ENCODE data around the gene IL17RD.
"Not testable (repeated sequence)": the region's sequence is repeated elsewhere in the genome, so short reads cannot be mapped to it uniquely, and the experiment has no call there.

Gene IL17RD

DNA sequence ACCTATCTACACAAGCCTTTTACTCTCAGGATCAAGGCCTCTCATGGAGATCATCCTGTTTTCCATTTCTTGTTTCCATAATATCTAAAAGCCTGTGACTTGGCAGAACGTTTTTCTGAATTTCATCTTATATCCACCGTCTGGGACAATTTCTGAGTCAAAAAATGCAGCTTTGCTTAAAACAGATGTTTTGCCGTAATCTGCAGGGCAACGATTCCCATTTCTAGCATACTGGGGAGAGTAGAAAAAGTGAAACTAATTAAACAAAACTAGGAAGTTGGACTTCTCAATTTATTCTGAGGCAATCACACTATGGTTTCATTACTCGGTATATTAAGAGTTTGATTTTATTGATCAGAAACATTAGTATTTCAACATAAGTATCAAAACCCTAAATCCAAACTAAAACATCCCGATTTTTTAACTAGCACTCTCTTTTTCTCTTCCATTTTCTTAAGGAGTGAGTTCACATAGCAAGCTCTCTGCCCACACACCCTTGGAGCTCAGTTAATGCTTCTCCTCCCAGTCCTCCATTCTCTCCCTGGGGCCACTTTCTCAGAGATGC, 71.1 kb downstream of the IL17RD start:
- Mint-ChIP-seq H3K27ac (no peak overlapping the region), H3K4me3 (no peak overlapping the region), H3K27me3 (no peaks in the 10 kb centered on the region), H3K9me3 (no peaks in the 10 kb centered on the region), H3K4me1 (no peaks in the 10 kb centered on the region)
- no peak for DNase-seq
- no peak for ATAC-seq

DNA sequence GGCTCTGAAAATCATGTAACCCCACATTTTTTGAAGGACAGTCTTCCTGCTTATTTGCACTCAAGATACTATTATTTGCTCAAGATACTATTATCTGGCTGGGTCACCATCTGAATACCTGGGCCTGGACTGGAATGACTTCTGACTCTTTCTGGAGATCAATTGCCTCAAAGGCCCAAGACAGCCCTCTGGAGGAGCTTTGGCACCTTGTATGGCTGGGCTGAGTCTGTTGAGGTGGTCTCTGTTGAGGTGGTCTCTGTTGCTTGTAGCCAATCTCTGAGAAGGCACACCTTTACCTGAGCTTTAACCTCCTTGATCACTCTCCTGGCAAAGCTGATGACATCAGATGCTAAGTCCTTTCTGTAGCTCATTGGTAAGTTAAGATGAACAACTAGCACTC, 71.7 kb downstream of the IL17RD start:
- Mint-ChIP-seq H3K9me3 (no peaks in the 10 kb centered on the region), H3K27ac (no peak overlapping the region), H3K4me1 (no peaks in the 10 kb centered on the region), H3K4me3 (no peak overlapping the region), H3K27me3 (no peaks in the 10 kb centered on the region)
- ATAC-seq: no peak
- no peak for DNase-seq

DNA sequence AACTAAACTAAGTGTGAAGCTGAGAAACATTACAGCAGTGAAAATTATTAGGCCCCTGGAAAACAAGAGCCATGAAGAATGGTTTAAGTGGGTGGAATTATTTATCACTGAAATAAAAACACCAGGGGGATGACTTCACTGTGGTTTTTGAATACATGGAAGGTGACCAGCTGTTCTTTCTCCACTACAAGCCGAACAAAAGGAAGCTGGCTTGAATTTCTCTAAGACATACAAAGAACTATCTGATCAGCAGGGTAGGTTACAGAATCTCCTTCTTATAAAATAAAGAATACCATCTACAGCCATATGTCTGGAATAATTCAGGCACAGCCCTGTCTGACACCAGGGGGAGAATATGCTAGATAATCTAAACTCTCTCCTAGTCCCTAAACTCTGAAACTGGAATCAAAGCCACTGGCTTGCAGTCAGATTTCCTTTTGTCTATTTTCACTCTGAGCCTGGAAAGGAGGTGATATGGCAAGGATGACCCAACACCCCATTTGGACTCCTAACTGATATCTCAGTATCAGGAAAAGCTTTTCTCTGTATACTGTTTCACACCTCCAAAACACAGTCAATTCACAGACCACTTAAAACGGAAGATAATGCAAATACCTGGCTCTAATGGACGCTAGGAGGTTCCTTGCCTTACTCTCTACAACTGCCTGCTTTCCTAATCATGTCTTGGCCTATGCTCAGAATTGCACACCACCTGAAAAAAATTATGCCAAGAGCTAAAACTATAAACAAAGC, 73.5 kb downstream of the IL17RD start:
- no peak overlapping the region for H3K4me3 Mint-ChIP-seq
- H3K27ac Mint-ChIP-seq: no peak overlapping the region
- H3K9me3 Mint-ChIP-seq: no peaks in the 10 kb centered on the region
- ATAC-seq (no peak), DNase-seq (no peak)
- no peaks in the 10 kb centered on the region for H3K27me3 Mint-ChIP-seq
- H3K4me1 Mint-ChIP-seq: no peaks in the 10 kb centered on the region

DNA sequence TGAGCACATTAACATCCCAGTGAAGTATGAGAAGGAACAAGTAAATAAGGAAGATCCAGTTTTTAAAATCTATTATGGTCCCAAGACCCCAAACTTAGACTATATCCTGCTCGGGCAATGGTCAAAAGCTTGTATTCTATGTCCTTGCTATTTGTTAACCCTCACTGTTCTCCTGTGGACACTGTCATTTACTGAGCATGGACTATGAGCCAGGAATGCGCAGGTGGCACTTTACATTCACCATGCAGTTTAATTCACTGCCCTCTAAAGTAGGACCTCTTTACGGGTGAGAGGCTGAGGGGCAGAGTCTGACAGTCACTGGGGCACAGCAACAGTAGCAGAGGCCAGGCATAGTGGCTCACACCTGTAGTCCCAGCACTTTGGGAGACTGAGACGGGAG, 76.1 kb downstream of the IL17RD start:
- no peaks in the 10 kb centered on the region for H3K9me3 Mint-ChIP-seq
- DNase-seq (no peak), ATAC-seq (no peak)
- H3K27me3 Mint-ChIP-seq: no peaks in the 10 kb centered on the region
- H3K4me3 Mint-ChIP-seq: no peak overlapping the region
- H3K27ac Mint-ChIP-seq: peak overlapping the region in 1 of 2 donors; percentile 79
- H3K4me1 Mint-ChIP-seq: no peaks in the 10 kb centered on the region

DNA sequence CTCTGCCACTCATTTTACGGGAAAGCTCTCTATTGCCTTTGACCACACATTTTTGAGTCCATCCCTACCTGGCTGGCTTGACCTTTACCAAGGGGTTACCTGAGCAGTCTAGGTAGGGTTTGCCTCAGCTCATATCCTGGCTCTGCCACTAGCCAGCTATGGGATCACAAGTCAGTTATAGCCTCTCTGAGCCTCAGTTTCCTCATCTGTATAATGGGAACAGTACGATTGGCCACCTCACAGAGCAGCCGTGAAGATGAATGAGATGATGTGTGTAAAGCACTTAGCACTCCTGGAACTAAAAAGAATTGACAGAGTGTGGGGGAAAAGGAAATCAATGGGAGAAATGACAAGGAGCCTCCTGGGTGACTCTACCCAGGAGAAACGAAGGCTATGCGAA, 76.7 kb downstream of the IL17RD start:
- no peaks in the 10 kb centered on the region for H3K4me1 Mint-ChIP-seq
- no peak overlapping the region for H3K4me3 Mint-ChIP-seq
- H3K9me3 Mint-ChIP-seq: no peaks in the 10 kb centered on the region
- DNase-seq (no peak), ATAC-seq (no peak)
- no peaks in the 10 kb centered on the region for H3K27me3 Mint-ChIP-seq
- H3K27ac Mint-ChIP-seq: peak overlapping the region in 1 of 2 donors; percentile 8

DNA sequence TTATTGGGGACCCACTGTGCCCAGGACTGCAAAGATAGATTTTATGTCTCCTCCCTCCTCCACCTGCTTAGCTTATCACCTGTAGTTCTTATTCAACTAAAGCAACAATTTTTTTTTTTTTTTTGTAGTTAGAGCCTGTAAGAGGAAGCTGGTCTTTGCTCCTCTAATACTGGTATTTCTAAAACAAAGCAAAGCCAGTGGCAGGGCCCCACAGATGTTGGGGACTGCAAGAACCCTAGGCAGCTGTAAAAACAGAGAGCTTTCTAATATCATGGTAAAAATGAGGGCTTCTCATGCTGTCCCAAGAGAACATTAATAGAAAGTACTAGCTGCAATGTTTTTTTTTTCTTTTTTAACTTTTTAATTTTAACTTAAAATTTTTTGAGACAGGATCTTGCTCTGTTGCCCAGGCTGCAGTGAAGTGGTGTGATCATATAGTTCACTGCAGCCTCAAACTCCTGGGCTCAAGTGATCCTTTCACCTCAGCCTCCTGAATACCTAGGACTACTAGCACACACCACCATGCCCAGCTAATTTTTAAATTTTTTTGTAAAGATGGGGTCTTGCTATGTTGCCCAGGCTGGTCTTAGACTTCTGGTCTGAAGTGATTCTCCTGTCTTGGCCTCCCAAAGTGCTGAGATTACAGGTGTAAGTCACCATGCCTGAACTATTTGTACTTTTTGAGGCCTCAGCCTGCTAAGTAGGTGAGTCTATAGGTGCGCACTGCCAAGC, 77.6 kb downstream of the IL17RD start:
- ATAC-seq (no peak), DNase-seq (no peak)
- Mint-ChIP-seq H3K9me3 (no peaks in the 10 kb centered on the region), H3K27me3 (no peaks in the 10 kb centered on the region), H3K4me1 (no peaks in the 10 kb centered on the region), H3K27ac (no peak overlapping the region), H3K4me3 (no peak overlapping the region)

DNA sequence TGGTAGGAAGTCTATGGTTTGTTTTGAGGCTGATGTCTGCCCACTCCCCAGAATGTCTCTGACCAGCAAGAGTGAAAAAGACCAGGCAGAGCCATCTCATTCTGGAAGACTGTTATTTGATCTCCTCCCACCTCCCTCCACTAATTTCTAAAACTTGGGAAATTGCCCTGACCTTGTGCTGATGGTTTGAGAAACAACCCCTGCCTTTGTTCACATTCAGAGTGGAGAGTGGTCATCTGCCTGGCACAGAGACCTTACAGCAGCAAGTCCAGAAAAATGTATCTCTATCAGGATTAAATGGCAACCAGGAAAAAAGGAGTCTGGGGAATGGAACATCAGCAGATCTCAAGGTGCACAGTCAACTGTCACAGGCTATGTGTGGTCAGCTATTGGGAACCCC, 79.0 kb downstream of the IL17RD start:
- H3K4me3 Mint-ChIP-seq: no peak overlapping the region
- no peaks in the 10 kb centered on the region for H3K9me3 Mint-ChIP-seq
- no peak for ATAC-seq
- peaks cover 9% of the 10 kb centered on the region for H3K27me3 Mint-ChIP-seq
- H3K4me1 Mint-ChIP-seq: no peaks in the 10 kb centered on the region
- DNase-seq: no peak
- H3K27ac Mint-ChIP-seq: no peak overlapping the region

DNA sequence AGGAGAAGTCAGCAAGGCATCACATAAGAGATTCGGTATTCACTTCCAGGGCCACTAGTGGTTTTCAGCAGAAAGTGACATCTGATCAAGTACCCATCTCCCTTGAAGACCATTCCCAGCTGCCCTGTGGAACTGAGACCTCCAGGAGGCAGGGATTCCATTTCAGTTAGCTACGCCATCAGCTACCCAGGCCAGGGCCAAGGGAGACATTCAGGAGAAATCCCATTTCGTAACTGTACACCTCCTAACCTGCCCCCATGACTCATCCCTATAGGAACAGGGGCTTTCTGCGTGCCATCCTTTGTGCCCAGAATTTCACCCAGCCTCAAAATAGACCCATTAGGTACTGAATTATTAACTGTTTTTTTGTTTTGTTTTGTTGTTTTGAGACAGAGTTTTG, 79.9 kb downstream of the IL17RD start:
- peaks cover 19% of the 10 kb centered on the region for H3K27me3 Mint-ChIP-seq
- no peaks in the 10 kb centered on the region for H3K9me3 Mint-ChIP-seq
- no peaks in the 10 kb centered on the region for H3K4me1 Mint-ChIP-seq
- ATAC-seq (no peak), DNase-seq (no peak)
- H3K4me3 Mint-ChIP-seq: no peak overlapping the region
- H3K27ac Mint-ChIP-seq: no peak overlapping the region

DNA sequence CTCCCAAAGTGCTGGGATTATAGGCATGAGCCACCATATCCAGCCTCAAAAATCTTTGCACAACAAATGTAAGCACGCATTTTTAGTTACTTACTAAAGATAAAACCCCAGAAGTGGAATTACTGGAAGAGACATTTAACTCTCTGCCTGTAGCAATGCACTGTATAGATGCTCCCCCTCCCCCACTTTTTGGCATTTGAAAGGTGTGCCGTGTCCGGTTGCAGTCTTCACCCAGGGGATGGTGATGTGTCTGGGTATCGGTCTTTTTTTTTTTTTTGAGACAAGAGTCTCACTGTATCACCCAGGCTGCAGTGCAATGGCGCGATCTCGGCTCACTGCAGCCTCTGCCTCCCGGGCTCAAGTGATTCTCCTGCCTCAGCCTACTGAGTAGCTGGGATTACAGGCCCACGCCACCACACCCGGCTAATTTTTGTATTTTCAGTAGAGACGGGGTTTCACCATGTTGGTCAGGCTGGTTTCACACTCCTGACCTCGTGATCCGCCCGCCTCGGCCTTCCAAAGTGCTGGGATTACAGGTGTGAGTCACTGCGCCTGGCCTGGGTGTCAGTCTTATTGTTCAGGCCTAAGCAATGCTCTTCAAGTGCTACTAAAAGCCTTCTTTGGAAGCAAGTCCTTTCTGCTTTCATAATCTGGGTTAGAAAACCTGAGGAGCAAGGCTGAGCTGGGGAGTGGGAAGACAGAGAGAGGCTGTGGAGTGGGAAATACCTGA, 81.7 kb downstream of the IL17RD start:
- peaks cover 28% of the 10 kb centered on the region for H3K27me3 Mint-ChIP-seq
- not testable (repeated sequence) for H3K9me3 Mint-ChIP-seq, DNase-seq

DNA sequence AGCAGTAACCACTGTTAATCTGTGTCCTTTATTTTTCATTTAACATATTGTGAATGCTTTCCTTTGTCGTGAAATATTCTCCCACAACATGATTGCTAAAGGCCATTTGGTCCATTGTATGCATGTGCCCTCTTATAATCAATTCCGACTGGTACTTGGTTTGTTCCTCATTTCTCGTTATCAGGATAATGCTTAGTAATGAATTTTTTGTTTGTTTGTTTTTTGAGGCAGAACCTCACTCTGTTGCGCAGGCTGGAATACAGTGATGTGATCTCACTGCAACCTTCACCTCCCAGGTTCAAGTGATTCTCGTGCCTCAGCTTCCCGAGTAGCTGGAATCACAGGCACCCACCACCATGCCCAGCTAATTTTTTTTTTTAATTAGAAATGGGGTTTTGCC, 82.7 kb downstream of the IL17RD start:
- no peak overlapping the region for H3K4me3 Mint-ChIP-seq

More for the DNA sequence above, 81.7 kb downstream of the IL17RD start:
- H3K27ac Mint-ChIP-seq, ATAC-seq, H3K4me3 Mint-ChIP-seq, H3K4me1 Mint-ChIP-seq: not testable (repeated sequence)

DNA sequence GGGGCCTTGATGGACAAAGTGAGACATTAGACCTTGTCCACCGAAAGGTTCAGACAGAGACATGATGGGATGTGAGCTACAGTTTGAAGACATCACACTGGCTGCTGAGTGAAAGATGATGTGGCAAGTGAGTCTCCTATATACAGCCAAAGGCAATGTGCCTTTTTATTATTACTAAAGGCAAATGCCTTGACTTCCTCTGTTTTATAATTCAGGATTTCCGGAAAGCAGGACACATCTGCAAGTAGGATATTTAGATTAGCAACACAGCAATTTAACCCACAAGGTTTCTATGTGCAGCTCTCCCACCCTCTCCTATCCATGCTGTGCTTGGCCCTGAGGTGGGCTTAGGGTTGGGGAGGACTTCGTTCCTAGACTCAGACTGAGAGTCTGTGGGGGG, 84.0 kb downstream of the IL17RD start:
- Mint-ChIP-seq H3K4me3 (no peak overlapping the region), H3K27ac (no peak overlapping the region), H3K4me1 (peaks cover 9% of the 10 kb centered on the region), H3K9me3 (no peaks in the 10 kb centered on the region), H3K27me3 (peaks cover 51% of the 10 kb centered on the region)
- DNase-seq: no peak
- no peak for ATAC-seq

More for the DNA sequence above, 82.7 kb downstream of the IL17RD start:
- Mint-ChIP-seq H3K27me3 (peaks cover 38% of the 10 kb centered on the region), H3K9me3 (no peaks in the 10 kb centered on the region), H3K4me1 (peaks cover 9% of the 10 kb centered on the region), H3K27ac (no peak overlapping the region)
- DNase-seq (no peak), ATAC-seq (no peak)

DNA sequence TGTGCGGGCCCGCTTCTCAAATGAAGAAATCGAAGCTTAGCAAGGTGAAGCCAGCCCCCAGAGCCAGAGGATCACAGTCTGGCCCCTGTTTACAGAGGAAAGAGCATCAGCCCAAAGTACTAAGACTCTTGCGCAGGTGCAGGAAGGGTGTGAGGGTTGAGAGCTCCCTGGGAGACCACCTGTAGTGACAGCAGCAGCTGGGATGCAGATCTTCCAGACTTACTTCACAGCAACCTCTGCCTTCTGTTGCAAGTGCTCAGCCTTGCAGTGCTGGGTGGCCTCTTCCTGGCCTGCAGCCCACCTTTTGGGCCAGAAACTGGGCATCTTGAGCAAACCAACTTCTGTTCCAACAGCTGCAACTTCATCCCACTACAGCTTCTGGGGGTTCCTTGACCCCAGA, 85.0 kb downstream of the IL17RD start:
- ATAC-seq (no peak), DNase-seq (no peak)
- peaks cover 9% of the 10 kb centered on the region for H3K4me1 Mint-ChIP-seq
- peaks cover 61% of the 10 kb centered on the region for H3K27me3 Mint-ChIP-seq
- H3K9me3 Mint-ChIP-seq: no peaks in the 10 kb centered on the region
- no peak overlapping the region for H3K27ac Mint-ChIP-seq
- H3K4me3 Mint-ChIP-seq: peak overlapping the region; percentile 30 to 48

DNA sequence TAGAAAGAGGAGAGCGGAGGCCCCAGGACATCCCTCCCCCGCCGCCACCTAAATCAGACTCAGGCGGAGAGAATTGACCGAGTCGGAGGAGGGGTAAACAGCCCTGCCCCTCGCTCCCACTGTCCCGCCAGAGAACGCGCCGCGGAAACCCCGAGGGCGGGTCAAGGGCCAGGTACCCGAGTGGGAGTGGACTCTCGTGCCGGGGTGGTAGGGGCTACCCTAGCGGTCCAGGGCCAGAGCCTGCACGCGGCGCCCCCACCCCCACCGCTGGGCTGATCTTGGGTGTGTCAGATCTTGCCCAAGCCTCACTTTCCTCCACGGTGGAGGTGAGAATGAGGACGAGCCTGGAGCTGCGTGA, 85.7 kb downstream of the IL17RD start:
- Mint-ChIP-seq H3K9me3 (no peaks in the 10 kb centered on the region), H3K27me3 (peaks cover 68% of the 10 kb centered on the region), H3K27ac (no peak overlapping the region), H3K4me1 (peaks cover 9% of the 10 kb centered on the region), H3K4me3 (peak overlapping the region in 1 of 2 donors; percentile 82)
- peak; percentile 9 to 18 for DNase-seq
- ATAC-seq: no peak

DNA sequence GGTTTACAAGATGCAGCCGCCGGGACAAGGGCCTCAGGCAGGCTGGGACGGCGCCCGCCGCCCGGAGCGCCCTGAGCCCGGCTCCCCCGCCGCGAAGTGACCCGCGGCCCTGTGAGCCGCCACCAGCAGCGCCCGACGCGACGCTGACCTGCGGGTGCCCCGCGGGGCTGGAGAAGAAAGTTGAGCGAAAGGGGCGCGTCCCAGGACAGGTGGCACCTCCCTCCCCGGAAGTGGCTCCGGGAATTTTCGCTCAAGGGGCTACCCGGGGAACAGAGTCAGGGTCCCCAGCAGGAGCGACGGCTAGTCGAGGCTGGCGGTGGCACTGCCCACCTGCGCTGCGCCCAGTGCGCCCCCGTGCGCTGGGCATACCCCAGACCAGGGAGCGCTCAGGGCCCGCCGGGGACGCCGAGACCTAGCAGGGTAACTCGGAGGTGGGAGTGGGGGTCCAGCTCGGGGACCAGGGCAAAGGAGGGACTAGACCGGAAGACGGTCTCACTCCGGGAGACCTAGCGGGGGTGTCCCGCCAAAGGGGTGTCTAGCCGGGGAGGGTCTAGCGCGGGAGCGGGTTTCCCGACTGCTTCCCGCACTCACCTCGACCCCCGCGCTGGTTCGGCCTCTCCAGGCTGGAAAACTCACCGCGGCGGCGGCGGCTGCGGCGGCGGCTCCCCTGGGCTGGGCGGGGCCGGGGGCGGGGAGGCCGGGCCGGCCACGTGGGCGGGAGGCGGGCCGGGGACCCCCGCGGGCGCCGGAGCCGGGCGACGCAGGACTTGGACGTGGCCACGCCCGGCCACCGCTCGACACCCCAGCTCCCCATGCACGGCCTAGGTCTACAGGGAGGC, 86.3 kb downstream of the IL17RD start:
- H3K4me3 Mint-ChIP-seq: peak overlapping the region; percentile 73 to 82
- H3K27me3 Mint-ChIP-seq: peaks cover 74% of the 10 kb centered on the region
- H3K27ac Mint-ChIP-seq: no peak overlapping the region
- peak; percentile 22 to 30 for DNase-seq
- H3K9me3 Mint-ChIP-seq: no peaks in the 10 kb centered on the region
- peak; percentile 60 for ATAC-seq
- peaks cover 9% of the 10 kb centered on the region for H3K4me1 Mint-ChIP-seq

DNA sequence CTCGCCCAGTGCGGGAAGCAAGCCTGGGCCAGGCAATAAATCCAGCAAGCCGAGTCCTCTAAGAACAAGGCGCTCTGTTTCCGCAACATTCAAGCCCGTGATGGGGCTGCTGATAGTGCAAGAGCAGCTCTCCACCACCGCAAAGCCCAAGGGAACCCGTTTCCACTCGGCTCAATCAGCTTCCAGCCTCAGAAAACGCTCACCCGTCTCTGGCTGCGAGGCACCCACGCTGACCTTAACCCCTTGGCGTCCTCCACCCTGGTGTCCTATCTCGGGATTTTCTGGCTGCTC, 86.9 kb downstream of the IL17RD start:
- peaks cover 80% of the 10 kb centered on the region for H3K27me3 Mint-ChIP-seq
- no peak overlapping the region for H3K27ac Mint-ChIP-seq
- peak; percentile 57 for ATAC-seq
- peaks cover 9% of the 10 kb centered on the region for H3K4me1 Mint-ChIP-seq
- no peaks in the 10 kb centered on the region for H3K9me3 Mint-ChIP-seq
- H3K4me3 Mint-ChIP-seq: peak overlapping the region; percentile 73 to 82
- DNase-seq: peak; percentile 18 to 25

Data from stimulated activated naive CD8-positive, alpha-beta T cell treated with anti-CD3 and anti-CD28 coated beads, Interleukin-15, amount 100 ng/mL, for 72 hours (primary cell).